ENCODE data around the gene RTN4IP1. TPM values are rescaled to one million over a fixed set of nuclear protein-coding genes. Genes with fewer than 3 reads are reported as not detected.

The RTN4IP1 gene
- total RNA-seq, 1 experiment from 2014 or later, result 19.2 TPM

GRCh38 chr6:106558364-106558763, 70.9 kb downstream of the RTN4IP1 start (continued):
- no peak for TF ChIP-seq NFYB (CRISPR knock-in tag; conservative IDR thresholded peaks at IDR 0.05; ENCODE audit: low read depth)
- TF ChIP-seq, protein P1, sequence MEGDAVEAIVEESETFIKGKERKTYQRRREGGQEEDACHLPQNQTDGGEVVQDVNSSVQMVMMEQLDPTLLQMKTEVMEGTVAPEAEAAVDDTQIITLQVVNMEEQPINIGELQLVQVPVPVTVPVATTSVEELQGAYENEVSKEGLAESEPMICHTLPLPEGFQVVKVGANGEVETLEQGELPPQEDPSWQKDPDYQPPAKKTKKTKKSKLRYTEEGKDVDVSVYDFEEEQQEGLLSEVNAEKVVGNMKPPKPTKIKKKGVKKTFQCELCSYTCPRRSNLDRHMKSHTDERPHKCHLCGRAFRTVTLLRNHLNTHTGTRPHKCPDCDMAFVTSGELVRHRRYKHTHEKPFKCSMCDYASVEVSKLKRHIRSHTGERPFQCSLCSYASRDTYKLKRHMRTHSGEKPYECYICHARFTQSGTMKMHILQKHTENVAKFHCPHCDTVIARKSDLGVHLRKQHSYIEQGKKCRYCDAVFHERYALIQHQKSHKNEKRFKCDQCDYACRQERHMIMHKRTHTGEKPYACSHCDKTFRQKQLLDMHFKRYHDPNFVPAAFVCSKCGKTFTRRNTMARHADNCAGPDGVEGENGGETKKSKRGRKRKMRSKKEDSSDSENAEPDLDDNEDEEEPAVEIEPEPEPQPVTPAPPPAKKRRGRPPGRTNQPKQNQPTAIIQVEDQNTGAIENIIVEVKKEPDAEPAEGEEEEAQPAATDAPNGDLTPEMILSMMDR (IDR thresholded peaks at IDR 0.05), result no peak

DNA sequence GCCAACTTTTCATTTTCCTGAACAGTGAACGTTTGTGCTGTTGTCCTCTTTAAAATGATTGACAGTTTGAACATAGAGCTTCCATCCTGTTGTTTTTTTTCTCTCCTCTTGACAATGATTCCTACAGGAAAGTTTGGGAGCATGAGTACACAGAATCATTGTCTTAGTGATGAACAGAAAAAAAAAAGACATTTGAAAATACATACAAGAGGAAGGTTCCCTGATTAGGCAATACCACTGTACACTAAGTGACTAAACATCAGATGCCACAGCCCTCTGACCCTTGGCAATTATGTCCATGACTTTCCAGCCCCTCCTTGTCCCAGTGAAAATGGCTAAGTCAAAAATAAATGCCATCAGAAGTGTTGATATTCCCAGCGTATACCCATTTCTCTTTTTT, 71.5 kb downstream of the RTN4IP1 start:
- no peak overlapping the region for H3K4me3 Mint-ChIP-seq
- ATAC-seq, result no peak
- ChIA-PET CTCF (interaction anchor here (1.0 to 3.2 kb wide), 2 partner anchors 219 to 422 kb away, joined by 3 to 9 read pairs; no protein-coding TSS in a partner anchor), POLR2A (no interaction called here)
- no peaks in the 10 kb centered on the region for H3K9me3 Mint-ChIP-seq
- no peak for DNase-seq (ENCODE audit: low spot score)
- peak overlapping the region; percentile 48; the same call in 1 of the 2 replicates for H3K27ac Mint-ChIP-seq
- TF ChIP-seq, protein P2, sequence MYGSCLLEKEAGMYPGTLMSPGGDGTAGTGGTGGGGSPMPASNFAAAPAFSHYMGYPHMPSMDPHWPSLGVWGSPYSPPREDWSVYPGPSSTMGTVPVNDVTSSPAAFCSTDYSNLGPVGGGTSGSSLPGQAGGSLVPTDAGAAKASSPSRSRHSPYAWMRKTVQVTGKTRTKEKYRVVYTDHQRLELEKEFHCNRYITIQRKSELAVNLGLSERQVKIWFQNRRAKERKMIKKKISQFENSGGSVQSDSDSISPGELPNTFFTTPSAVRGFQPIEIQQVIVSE (CRISPR knock-in tag; IDR thresholded peaks at IDR 0.05; ENCODE audit: borderline replicate concordance), result no peak
- TF ChIP-seq FOXJ3 (CRISPR knock-in tag; IDR thresholded peaks at IDR 0.05; ENCODE audit: borderline replicate concordance), result no peak
- TF ChIP-seq PREB (CRISPR knock-in tag; IDR thresholded peaks at IDR 0.05; ENCODE audit: borderline replicate concordance), result no peak
- H3K4me1 Mint-ChIP-seq, result peaks cover 8% of the 10 kb centered on the region; the same call in 1 of the 2 replicates
- no peaks in the 10 kb centered on the region for H3K27me3 Mint-ChIP-seq (ENCODE audit: low read depth)
- peaks cover 3% of the 10 kb centered on the region; the same call in 1 of the 2 replicates for H3K36me3 Mint-ChIP-seq

GRCh38 chr6:106556368-106556960, 72.8 kb downstream of the RTN4IP1 start:
- CTCF ChIA-PET, result interaction anchor here (1.4 to 2.2 kb wide), 4 partner anchors 7 to 217 kb away, joined by 3 to 8 read pairs (median 4); no protein-coding TSS in a partner anchor
- no peak for DNase-seq (ENCODE audit: low spot score)
- ATAC-seq, result no peak
- Mint-ChIP-seq H3K27me3 (ENCODE audit: low read depth) (no peaks in the 10 kb centered on the region), H3K27ac (no peak overlapping the region), H3K36me3 (peaks cover 3% of the 10 kb centered on the region), H3K9me3 (peaks cover under 1% of the 10 kb centered on the region), H3K4me3 (no peak overlapping the region), H3K4me1 (peaks cover 8% of the 10 kb centered on the region; the same call in 1 of the 2 replicates)
- POLR2A ChIA-PET, result no interaction called here
- TF ChIP-seq, protein P3, sequence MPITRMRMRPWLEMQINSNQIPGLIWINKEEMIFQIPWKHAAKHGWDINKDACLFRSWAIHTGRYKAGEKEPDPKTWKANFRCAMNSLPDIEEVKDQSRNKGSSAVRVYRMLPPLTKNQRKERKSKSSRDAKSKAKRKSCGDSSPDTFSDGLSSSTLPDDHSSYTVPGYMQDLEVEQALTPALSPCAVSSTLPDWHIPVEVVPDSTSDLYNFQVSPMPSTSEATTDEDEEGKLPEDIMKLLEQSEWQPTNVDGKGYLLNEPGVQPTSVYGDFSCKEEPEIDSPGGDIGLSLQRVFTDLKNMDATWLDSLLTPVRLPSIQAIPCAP (CRISPR knock-in tag; IDR thresholded peaks at IDR 0.05), result no peak
- no peak for TF ChIP-seq HMGA2 (CRISPR knock-in tag; IDR thresholded peaks at IDR 0.05)
- no peak for TF ChIP-seq NR3C1 (CRISPR knock-in tag; conservative IDR thresholded peaks at IDR 0.05; ENCODE audit: low read depth)
- no peak for TF ChIP-seq ZNF219 (CRISPR knock-in tag; IDR thresholded peaks at IDR 0.05; ENCODE audit: borderline replicate concordance)
- no peak for TF ChIP-seq ZNF263 (CRISPR knock-in tag; IDR thresholded peaks at IDR 0.05; ENCODE audit: low read depth)
- TF ChIP-seq AR (CRISPR knock-in tag; IDR thresholded peaks at IDR 0.05), result no peak
- TF ChIP-seq SMAD4 (CRISPR knock-in tag; IDR thresholded peaks at IDR 0.05), result no peak
- TF ChIP-seq, protein P4, sequence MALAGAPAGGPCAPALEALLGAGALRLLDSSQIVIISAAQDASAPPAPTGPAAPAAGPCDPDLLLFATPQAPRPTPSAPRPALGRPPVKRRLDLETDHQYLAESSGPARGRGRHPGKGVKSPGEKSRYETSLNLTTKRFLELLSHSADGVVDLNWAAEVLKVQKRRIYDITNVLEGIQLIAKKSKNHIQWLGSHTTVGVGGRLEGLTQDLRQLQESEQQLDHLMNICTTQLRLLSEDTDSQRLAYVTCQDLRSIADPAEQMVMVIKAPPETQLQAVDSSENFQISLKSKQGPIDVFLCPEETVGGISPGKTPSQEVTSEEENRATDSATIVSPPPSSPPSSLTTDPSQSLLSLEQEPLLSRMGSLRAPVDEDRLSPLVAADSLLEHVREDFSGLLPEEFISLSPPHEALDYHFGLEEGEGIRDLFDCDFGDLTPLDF (CRISPR knock-in tag; IDR thresholded peaks at IDR 0.05), result no peak
- TF ChIP-seq GTF2I (CRISPR knock-in tag; conservative IDR thresholded peaks at IDR 0.05), result no peak
- TF ChIP-seq, protein P5, sequence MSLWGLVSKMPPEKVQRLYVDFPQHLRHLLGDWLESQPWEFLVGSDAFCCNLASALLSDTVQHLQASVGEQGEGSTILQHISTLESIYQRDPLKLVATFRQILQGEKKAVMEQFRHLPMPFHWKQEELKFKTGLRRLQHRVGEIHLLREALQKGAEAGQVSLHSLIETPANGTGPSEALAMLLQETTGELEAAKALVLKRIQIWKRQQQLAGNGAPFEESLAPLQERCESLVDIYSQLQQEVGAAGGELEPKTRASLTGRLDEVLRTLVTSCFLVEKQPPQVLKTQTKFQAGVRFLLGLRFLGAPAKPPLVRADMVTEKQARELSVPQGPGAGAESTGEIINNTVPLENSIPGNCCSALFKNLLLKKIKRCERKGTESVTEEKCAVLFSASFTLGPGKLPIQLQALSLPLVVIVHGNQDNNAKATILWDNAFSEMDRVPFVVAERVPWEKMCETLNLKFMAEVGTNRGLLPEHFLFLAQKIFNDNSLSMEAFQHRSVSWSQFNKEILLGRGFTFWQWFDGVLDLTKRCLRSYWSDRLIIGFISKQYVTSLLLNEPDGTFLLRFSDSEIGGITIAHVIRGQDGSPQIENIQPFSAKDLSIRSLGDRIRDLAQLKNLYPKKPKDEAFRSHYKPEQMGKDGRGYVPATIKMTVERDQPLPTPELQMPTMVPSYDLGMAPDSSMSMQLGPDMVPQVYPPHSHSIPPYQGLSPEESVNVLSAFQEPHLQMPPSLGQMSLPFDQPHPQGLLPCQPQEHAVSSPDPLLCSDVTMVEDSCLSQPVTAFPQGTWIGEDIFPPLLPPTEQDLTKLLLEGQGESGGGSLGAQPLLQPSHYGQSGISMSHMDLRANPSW (CRISPR knock-in tag; conservative IDR thresholded peaks at IDR 0.05; ENCODE audit: low read depth), result no peak
- TF ChIP-seq JAZF1 (CRISPR knock-in tag; IDR thresholded peaks at IDR 0.05), result no peak
- no peak for TF ChIP-seq ZNF396 (CRISPR knock-in tag; IDR thresholded peaks at IDR 0.05; ENCODE audit: borderline replicate concordance)
- no peak for TF ChIP-seq TCF7 (CRISPR knock-in tag; IDR thresholded peaks at IDR 0.05; ENCODE audit: low read depth)
- TF ChIP-seq NFATC4 (CRISPR knock-in tag; IDR thresholded peaks at IDR 0.05), result no peak

Data from WTC11 (cell line).